Heart left ventricle (tissue), 13 donors: ENCODE results near the gene WWOX.

Experiments used
- CTCF ChIP-seq, 12 donors: fragments of 200-600 bp; sonication (generic) in 4 of 12; IDR thresholded peaks; one replicate each; pipeline versions ENCODE4 v1.5.0 to v1.8.0; 2018 to 2022; ENCODE audit warnings: antibody characterized with exemption in 12 of 12, mild to moderate bottlenecking in 5 of 12
- POLR2A ChIP-seq, 2 donors: fragments of 450-650 bp; IDR thresholded peaks; one replicate each; pipeline ENCODE4 v1.6.1; 2017; ENCODE audit warnings: antibody characterized with exemption in 2 of 2, mild to moderate bottlenecking in 2 of 2, moderate library complexity in 2 of 2
- donor health status: ischemic (EF 13 %, LVEDD 7.1; RV severe dilation, severe dysfunction).
- donor health status: DM: no; HTN: yes; CAD: no.
- donor health status: DM: no; HTN: no; CAD: no.
- donor health status: ischemic (EF 25% LVEDD 6.9; RV normal size, moderate dysfunction).
- donor health status: ischemic (EF 25% LVEDD 5.7; RV mildly dilated, moderate dysfunction).
- donor health status: ischemic (EF 35%, LVEDD 5.7; RV mildly dilated, moderate dysfunction).
- donor health status: nonischemic (EF 11% LVEDD 7.7; RV severe dilation, severe dysfunction).
- donor health status: DM: yes; HTN: yes; CAD: no.
- donor health status: PGD.
- donor health status: ischemic (EF 29% LVEDD 5.4; RV normal size, mild dysfunction).
- donor health status: nonischemic (EF 23%, LVEDD 6.1; RV moderate dilation, normal function).

- TF ChIP-seq CTCF (IDR thresholded peaks at IDR 0.05) (no peak), POLR2A (IDR thresholded peaks at IDR 0.05) (no peak)
Measured at GRCh38 chr16:78780808-78781207, 681.4 kb downstream of the WWOX start.
